A673 (cell line): Measurements from ENCODE around the gene NPHP4. TPM values are rescaled to one million over a fixed set of nuclear protein-coding genes. Genes with fewer than 3 reads are reported as not detected.

ENCODE experiments used
- BruUV-seq: library from RNA; stranded (reverse); fragments of 400-500 nt; replicated peaks from 2 replicates; lab custom pipeline; 2021; lab: Mats Ljungman, UMichigan
- CTCF ChIA-PET: fragments of 300-600 bp; sonication (Branson Sonifier 250); formaldehyde crosslinking; loops from one replicate; lab custom pipeline; 2022; ENCODE audit warnings: antibody characterized with exemption; lab: Charles Lee
- POLR2A ChIA-PET: fragments of 300-600 bp; sonication (Branson Sonifier 250); formaldehyde crosslinking; loops from one replicate; lab custom pipeline; 2022; ENCODE audit warnings: antibody characterized with exemption; ENCODE audit not compliant: low non-redundant PET; lab: Charles Lee
- DNase-seq: peaks from one replicate; pipeline ENCODE4 v3.0.0-alpha.2; 2015; ENCODE audit warnings: low spot score
- H3K27ac ChIP-seq: fragments of 200-600 bp; sonication (generic); 2 replicates; pipeline ENCODE4 v1.5.1; 2016; ENCODE audit warnings: mixed run types, low read depth, mild to moderate bottlenecking, mixed read lengths, antibody characterized with exemption, low read length; ENCODE audit not compliant: poor library complexity, severe bottlenecking
- H3K27me3 ChIP-seq: fragments of 200-600 bp; sonication (generic); replicated peaks from 2 replicates; pipeline ENCODE4 v1.6.1; 2017; ENCODE audit warnings: mixed run types, low read depth, mild to moderate bottlenecking, mixed read lengths, antibody characterized with exemption, low read length; ENCODE audit not compliant: insufficient read depth, poor library complexity
- H3K36me3 ChIP-seq: fragments of 200-600 bp; sonication (generic); 2 replicates; pipeline ENCODE4 v1.6.1; 2016; ENCODE audit warnings: mixed run types, mild to moderate bottlenecking, mixed read lengths, antibody characterized with exemption, low read length; ENCODE audit not compliant: insufficient read depth, poor library complexity, severe bottlenecking
- H3K4me1 ChIP-seq: fragments of 200-600 bp; sonication (generic); 2 replicates; pipeline ENCODE4 v1.6.1; 2017; ENCODE audit warnings: mixed run types, mild to moderate bottlenecking, mixed read lengths, antibody characterized with exemption, low read length; ENCODE audit not compliant: insufficient read depth, poor library complexity, severe bottlenecking
- H3K4me3 ChIP-seq: fragments of 200-600 bp; sonication (generic); 2 replicates; pipeline ENCODE4 v1.5.1; 2016; ENCODE audit warnings: low read depth, mixed run types, mild to moderate bottlenecking, mixed read lengths, low read length; ENCODE audit not compliant: poor library complexity, severe bottlenecking
- H3K9me3 ChIP-seq: fragments of 200-600 bp; sonication (generic); 2 replicates; pipeline ENCODE4 v1.6.1; 2016; ENCODE audit warnings: mixed run types, low read depth, mild to moderate bottlenecking, mixed read lengths, antibody characterized with exemption, low read length; ENCODE audit not compliant: poor library complexity, severe bottlenecking
- EZH2 ChIP-seq: fragments of 200-600 bp; sonication (generic); IDR thresholded peaks from 2 replicates; pipeline ENCODE4 v1.6.1; 2017; ENCODE audit warnings: borderline replicate concordance, low read depth, mild to moderate bottlenecking, mixed read lengths, antibody characterized with exemption, low read length; ENCODE audit not compliant: poor library complexity, severe bottlenecking
- intact Hi-C: fragments of 100-400 bp; cut with micrococcal nuclease; formaldehyde crosslinking; loops from one replicate; pipeline ENCODE4 v1.10.0; 2022; ENCODE audit not compliant: unreplicated experiment
- total RNA-seq: library from RNA; stranded (reverse); gene quantifications from 2 replicates; pipeline ENCODE4 v1.2.3, GENCODE V29; 2021
- TF ChIP-seq, protein P1 (sequence below): fragments of 300-800, 200-600 bp; sonication (generic); conservative IDR thresholded peaks from 2 replicates; pipeline ENCODE4 v1.5.1; 2017; ENCODE audit warnings: low read depth, mild to moderate bottlenecking, antibody characterized with exemption, low read length, moderate library complexity, mixed read lengths

NPHP4 gene
- total RNA-seq, 1 experiment from 2014 or later, result 27.6 TPM

DNA sequence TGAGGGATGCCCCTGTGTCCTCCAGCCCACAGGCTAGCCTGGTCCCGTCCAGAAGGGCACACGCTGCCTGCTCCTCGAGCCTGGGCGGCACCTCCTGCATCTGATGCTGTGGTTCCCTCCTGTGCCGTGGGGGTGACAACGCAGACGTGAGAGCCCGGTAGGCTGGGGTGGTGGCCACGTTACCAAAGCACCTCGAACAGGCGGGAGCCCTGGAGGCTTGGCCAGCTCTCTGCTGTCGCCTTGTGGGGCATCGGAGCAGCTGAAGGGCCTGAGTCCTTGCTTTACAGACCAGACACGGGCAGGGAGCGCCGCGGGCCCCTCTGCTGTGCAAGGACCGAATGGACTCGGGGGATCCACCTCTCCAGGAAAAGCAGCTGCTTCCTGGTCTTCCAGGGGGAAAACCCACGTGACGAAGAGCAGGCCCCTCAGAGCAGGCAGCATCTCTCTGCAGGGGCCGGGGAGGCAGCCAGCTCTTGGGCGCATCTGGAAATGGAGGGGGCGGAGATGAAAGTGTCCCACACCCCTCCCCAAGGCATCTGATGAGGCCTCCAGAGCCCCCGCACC, 133.3 kb downstream of the NPHP4 start:
- BruUV-seq, result no TSS peak
- no peak overlapping the region for H3K4me3 ChIP-seq
- H3K36me3 ChIP-seq, result no peaks in the 10 kb centered on the region
- no peaks in the 10 kb centered on the region for H3K27me3 ChIP-seq
- DNase-seq, result no peak
- TF ChIP-seq, protein P1, sequence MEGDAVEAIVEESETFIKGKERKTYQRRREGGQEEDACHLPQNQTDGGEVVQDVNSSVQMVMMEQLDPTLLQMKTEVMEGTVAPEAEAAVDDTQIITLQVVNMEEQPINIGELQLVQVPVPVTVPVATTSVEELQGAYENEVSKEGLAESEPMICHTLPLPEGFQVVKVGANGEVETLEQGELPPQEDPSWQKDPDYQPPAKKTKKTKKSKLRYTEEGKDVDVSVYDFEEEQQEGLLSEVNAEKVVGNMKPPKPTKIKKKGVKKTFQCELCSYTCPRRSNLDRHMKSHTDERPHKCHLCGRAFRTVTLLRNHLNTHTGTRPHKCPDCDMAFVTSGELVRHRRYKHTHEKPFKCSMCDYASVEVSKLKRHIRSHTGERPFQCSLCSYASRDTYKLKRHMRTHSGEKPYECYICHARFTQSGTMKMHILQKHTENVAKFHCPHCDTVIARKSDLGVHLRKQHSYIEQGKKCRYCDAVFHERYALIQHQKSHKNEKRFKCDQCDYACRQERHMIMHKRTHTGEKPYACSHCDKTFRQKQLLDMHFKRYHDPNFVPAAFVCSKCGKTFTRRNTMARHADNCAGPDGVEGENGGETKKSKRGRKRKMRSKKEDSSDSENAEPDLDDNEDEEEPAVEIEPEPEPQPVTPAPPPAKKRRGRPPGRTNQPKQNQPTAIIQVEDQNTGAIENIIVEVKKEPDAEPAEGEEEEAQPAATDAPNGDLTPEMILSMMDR, result no peak
- no peak for TF ChIP-seq EZH2
- no peak overlapping the region for H3K27ac ChIP-seq
- intact Hi-C loops, result no loop called here
- no peaks in the 10 kb centered on the region for H3K4me1 ChIP-seq
- CTCF ChIA-PET, result interaction anchor here (0.5 kb wide), 1 partner anchor 723 kb away, joined by 3 read pairs; no protein-coding TSS in a partner anchor
- no peaks in the 10 kb centered on the region for H3K9me3 ChIP-seq
- POLR2A ChIA-PET, result no interaction called here

DNA sequence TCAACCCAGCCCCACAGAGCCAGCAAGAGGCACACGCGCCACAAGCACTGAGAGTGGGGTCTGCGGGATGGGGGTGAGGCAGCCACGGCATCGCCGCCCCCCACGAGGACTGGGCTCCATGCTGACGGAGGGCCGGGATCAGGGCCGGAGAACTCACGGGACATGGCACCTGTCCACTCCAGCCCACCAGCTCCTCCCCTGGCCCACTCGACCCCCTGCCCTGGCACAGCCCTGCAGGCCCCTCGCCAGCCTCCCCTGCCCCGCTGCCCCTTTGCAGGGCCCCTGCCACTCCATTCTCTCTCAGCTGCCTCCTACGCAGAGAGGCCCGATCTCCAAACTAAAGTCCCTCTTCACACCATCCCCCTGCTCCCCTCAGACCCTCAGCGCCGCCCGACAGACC, 134.0 kb downstream of the NPHP4 start:
- Histone ChIP-seq H3K27me3 (no peaks in the 10 kb centered on the region), H3K36me3 (no peaks in the 10 kb centered on the region), H3K4me3 (no peak overlapping the region), H3K27ac (no peak overlapping the region), H3K4me1 (no peaks in the 10 kb centered on the region), H3K9me3 (no peaks in the 10 kb centered on the region)
- intact Hi-C loops, result no loop called here
- TF ChIP-seq, protein P1, result no peak
- no peak for TF ChIP-seq EZH2
- ChIA-PET CTCF (no interaction called here), POLR2A (no interaction called here)
- no peak for DNase-seq
- no TSS peak for BruUV-seq

DNA sequence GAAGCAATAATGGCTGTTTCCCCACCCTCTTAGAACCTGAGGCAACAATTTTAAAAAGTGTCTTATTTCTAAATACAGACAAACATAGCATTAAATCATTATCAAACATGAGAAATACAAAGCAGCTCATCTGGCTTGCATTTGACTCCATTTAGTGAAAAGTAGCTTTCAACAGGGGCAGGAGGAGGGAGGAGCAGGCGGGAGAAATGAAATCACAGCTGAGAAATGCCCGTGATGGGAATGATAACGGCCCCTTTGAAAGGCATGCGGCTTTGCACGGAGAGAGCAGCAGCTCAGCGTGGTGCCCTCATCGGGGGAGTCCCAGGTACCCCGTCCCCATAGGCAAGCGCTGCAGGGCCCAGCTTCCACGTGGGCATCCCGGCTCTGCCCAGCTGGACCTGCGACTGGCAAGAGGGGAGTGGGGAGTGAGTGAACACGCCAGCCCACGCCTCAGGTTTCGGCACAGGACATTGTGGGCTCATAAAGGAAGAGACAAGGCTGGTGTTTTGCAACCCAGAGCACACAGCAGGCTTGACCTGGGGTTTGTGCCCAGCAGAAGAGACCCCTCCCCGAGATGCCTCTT, 134.6 kb downstream of the NPHP4 start:
- Histone ChIP-seq H3K4me3 (no peak overlapping the region), H3K9me3 (no peaks in the 10 kb centered on the region), H3K4me1 (no peaks in the 10 kb centered on the region), H3K27me3 (no peaks in the 10 kb centered on the region), H3K36me3 (no peaks in the 10 kb centered on the region), H3K27ac (no peak overlapping the region)
- ChIA-PET CTCF (no interaction called here), POLR2A (no interaction called here)
- no TSS peak for BruUV-seq
- no peak for TF ChIP-seq EZH2
- TF ChIP-seq, protein P1, result no peak
- intact Hi-C loops, result no loop called here
- no peak for DNase-seq
